GM12878 (cell line): ENCODE measurements around the gene SMIM22.

Experiments
- ASH2L ChIP-seq: fragments of 300-600, 200-600 bp; sonication (generic); IDR thresholded peaks from 2 replicates; pipeline ENCODE4 v1.6.1; 2017; ENCODE audit warnings: low read depth, mild to moderate bottlenecking, borderline replicate concordance
- BCLAF1 ChIP-seq: fragments of 450-650 bp; IDR thresholded peaks from 2 replicates; pipeline ENCODE4 v1.6.1; 2017; ENCODE audit warnings: antibody characterized with exemption, mild to moderate bottlenecking, moderate library complexity
- CREB1 ChIP-seq: IDR thresholded peaks from 2 replicates; pipeline ENCODE4 v1.6.1; 2012; ENCODE audit warnings: low read depth, mild to moderate bottlenecking, inconsistent platforms
- CTCF ChIP-seq, 3 experiments: IDR thresholded peaks in 2 of 3; conservative IDR thresholded peaks in 1 of 3; 2 replicates each; pipeline ENCODE4 v1.5.1; 2011; ENCODE audit warnings: low read depth in 3 of 3, low read length in 3 of 3, mild to moderate bottlenecking in 3 of 3, control low read depth in 2 of 3, moderate library complexity in 2 of 3, inconsistent platforms in 1 of 3, mixed read lengths in 1 of 3; ENCODE audit not compliant: control insufficient read depth in 2 of 3, insufficient read depth in 1 of 3; ENCODE audit errors: extremely low read depth in 1 of 3
- EP300 ChIP-seq, 2 experiments: fragments of 150-350 bp in 1 of 2; IDR thresholded peaks; 2 replicates each; pipeline ENCODE4 v1.6.1; 2011 to 2012; ENCODE audit warnings: low read depth in 2 of 2, low read length in 2 of 2, borderline replicate concordance in 1 of 2, improper control_type of control experiment in 1 of 2, inconsistent platforms in 1 of 2; ENCODE audit not compliant: control insufficient read depth in 1 of 2
- HCFC1 ChIP-seq: fragments of 150-350 bp; IDR thresholded peaks from 2 replicates; pipeline ENCODE4 v1.6.1; 2014; ENCODE audit warnings: low read length
- KDM1A ChIP-seq: fragments of 200-600 bp; sonication (generic); IDR thresholded peaks from 2 replicates; pipeline ENCODE4 v1.6.1; 2016; ENCODE audit warnings: borderline replicate concordance
- MEF2B ChIP-seq: fragments of 450-650 bp; IDR thresholded peaks from 2 replicates; pipeline ENCODE4 v1.6.1; 2018; ENCODE audit warnings: mild to moderate bottlenecking, moderate library complexity; ENCODE audit not compliant: partially characterized antibody, poor library complexity, severe bottlenecking
- POLR2A ChIP-seq: IDR thresholded peaks from 2 replicates; pipeline ENCODE4 v1.6.1; 2011; ENCODE audit warnings: low read depth, mild to moderate bottlenecking, low read length
- RAD21 ChIP-seq: IDR thresholded peaks from 2 replicates; pipeline ENCODE4 v1.6.1; 2011; ENCODE audit warnings: mild to moderate bottlenecking, low read depth, low read length, moderate library complexity; ENCODE audit not compliant: insufficient read depth
- SIN3A ChIP-seq: IDR thresholded peaks from 2 replicates; pipeline ENCODE4 v1.6.1; 2012; ENCODE audit warnings: low read depth, low read length, improper control_type of control experiment
- SRF ChIP-seq, 2 experiments: IDR thresholded peaks; 2 replicates each; pipeline ENCODE4 v1.6.1; 2011; ENCODE audit warnings: low read depth in 2 of 2, low read length in 2 of 2, mild to moderate bottlenecking in 1 of 2, moderate library complexity in 1 of 2
- ZBTB40 ChIP-seq: fragments of 450-650 bp; IDR thresholded peaks from 2 replicates; pipeline ENCODE4 v1.6.1; 2016; ENCODE audit warnings: mild to moderate bottlenecking, moderate library complexity, borderline replicate concordance
- ZSCAN29 ChIP-seq: fragments of 450-650 bp; IDR thresholded peaks from 2 replicates; pipeline ENCODE4 v1.6.1; 2017; ENCODE audit warnings: mild to moderate bottlenecking, moderate library complexity

GRCh38 chr16:4839942-4840341 is 44.8 kb downstream of the SMIM22 start:
- TF ChIP-seq HCFC1 (no peak), POLR2A (no peak), ASH2L (no peak), RAD21 (no peak), CTCF (IDR thresholded peaks at IDR 0.05 in 2 of 3, conservative IDR thresholded peaks at IDR 0.05 in 1 of 3; ENCODE audit: control insufficient read depth in 2 of 3, extremely low read depth in 1 of 3, insufficient read depth in 1 of 3, low read depth in 3 of 3, low read length in 3 of 3) (no peak), MEF2B (no peak), SIN3A (no peak), CREB1 (no peak), SRF (IDR thresholded peaks at IDR 0.05; ENCODE audit: low read depth in 2 of 2, low read length in 2 of 2) (no peak), ZSCAN29 (no peak), EP300 (IDR thresholded peaks at IDR 0.05; ENCODE audit: borderline replicate concordance in 1 of 2, control insufficient read depth in 1 of 2, low read depth in 2 of 2, low read length in 2 of 2) (no peak), KDM1A (no peak), ZBTB40 (no peak), BCLAF1 (no peak)
